CD4-positive, alpha-beta T cell treated with Interleukin-2 at 100 ng/mL for 4 hours (primary cell): ENCODE results near the gene GRIK1.

Source experiments
- DNase-seq: peaks from one replicate; pipeline ENCODE4 v3.0.0-alpha.2; 2020; ENCODE audit warnings: low spot score

Gene GRIK1

GRCh38 chr21:29827647-29828046 is 112.1 kb downstream of the GRIK1 start:
- DNase-seq = no peak

GRCh38 chr21:29827236-29827635 is 112.6 kb downstream of the GRIK1 start:
- no peak for DNase-seq

- no peak for DNase-seq
These were observed 113.4 kb downstream of the GRIK1 start for GRCh38 chr21:29826386-29826785.

GRCh38 chr21:29825936-29826335 is 113.9 kb downstream of the GRIK1 start:
- DNase-seq = no peak

- DNase-seq = no peak
These were observed 114.5 kb downstream of the GRIK1 start for GRCh38 chr21:29825345-29825744.

- DNase-seq = no peak
These were observed 117.7 kb downstream of the GRIK1 start for GRCh38 chr21:29822064-29822463.

- DNase-seq = no peak
These were observed 118.6 kb downstream of the GRIK1 start for GRCh38 chr21:29821230-29821629.

- no peak for DNase-seq
These were observed 120.0 kb downstream of the GRIK1 start for GRCh38 chr21:29819675-29820326.

GRCh38 chr21:29818383-29818921 is 121.3 kb downstream of the GRIK1 start:
- DNase-seq = no peak

GRCh38 chr21:29817450-29817849 is 122.3 kb downstream of the GRIK1 start:
- DNase-seq = no peak

- no peak for DNase-seq
These were observed 126.8 kb downstream of the GRIK1 start for GRCh38 chr21:29812947-29813346.

- no peak for DNase-seq
These were observed 128.9 kb downstream of the GRIK1 start for GRCh38 chr21:29810871-29811270.

- DNase-seq = no peak
These were observed 131.6 kb downstream of the GRIK1 start for GRCh38 chr21:29808153-29808552.

GRCh38 chr21:29805105-29805504 is 134.7 kb downstream of the GRIK1 start:
- DNase-seq = no peak

- DNase-seq = no peak
These were observed 136.6 kb downstream of the GRIK1 start for GRCh38 chr21:29803191-29803590.

- no peak for DNase-seq
These were observed 138.7 kb downstream of the GRIK1 start for GRCh38 chr21:29801122-29801521.

GRCh38 chr21:29800056-29800455 is 139.7 kb downstream of the GRIK1 start:
- no peak for DNase-seq

GRCh38 chr21:29798840-29799239 is 141.0 kb downstream of the GRIK1 start:
- DNase-seq = no peak

- DNase-seq = no peak
These were observed 142.6 kb downstream of the GRIK1 start for GRCh38 chr21:29797155-29797554.

- no peak for DNase-seq
These were observed 146.1 kb downstream of the GRIK1 start for GRCh38 chr21:29793712-29794111.

GRCh38 chr21:29789393-29789792 is 150.4 kb downstream of the GRIK1 start:
- DNase-seq = no peak

- no peak for DNase-seq
These were observed 151.0 kb downstream of the GRIK1 start for GRCh38 chr21:29788752-29789151.

GRCh38 chr21:29787361-29787909 is 152.4 kb downstream of the GRIK1 start:
- DNase-seq = no peak
